Measurements from ENCODE around the gene MRPL20.
A peak's percentile ranks its signal among the peaks of the same experiment; 100 is the strongest.
"Not testable (repeated sequence)": the region's sequence is repeated elsewhere in the genome, so short reads cannot be mapped to it uniquely, and the experiment has no call there.

Gene MRPL20

GRCh38 chr1:1437904-1438376 is 30.8 kb upstream of the MRPL20 start:
- no peak for DNase-seq (ENCODE audit: low read depth in 2 of 2, low spot score in 1 of 2)

DNA sequence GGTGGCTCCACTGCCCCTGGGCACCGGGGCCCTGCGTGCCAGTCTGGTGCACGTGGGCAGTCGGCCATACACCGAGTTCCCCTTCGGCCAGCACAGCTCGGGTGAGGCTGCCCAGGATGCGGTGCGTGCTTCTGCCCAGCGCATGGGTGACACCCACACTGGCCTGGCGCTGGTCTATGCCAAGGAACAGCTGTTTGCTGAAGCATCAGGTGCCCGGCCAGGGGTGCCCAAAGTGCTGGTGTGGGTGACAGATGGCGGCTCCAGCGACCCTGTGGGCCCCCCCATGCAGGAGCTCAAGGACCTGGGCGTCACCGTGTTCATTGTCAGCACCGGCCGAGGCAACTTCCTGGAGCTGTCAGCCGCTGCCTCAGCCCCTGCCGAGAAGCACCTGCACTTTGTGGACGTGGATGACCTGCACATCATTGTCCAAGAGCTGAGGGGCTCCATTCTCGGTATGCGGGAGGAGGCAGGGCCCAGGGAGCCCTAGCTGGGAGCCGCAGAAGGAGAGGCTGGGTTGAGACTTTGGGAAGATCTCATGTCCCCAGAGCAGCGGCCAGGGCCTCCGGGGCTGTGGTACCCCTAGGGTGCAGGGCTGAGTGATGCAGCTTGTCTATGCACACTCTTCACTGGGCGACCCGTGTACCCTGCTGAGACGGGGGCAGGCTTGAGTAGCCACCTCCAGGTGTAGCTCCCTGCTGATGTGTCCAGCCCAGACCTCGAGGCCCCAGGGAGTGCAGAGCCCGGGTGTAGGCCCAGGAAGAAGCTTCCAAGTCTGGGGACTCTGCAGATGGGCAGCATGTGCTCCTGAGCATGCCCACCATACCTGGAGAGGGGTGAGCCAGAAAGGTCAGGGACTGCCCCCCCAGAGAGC is 30.2 kb upstream of the MRPL20 start:
- no peak for DNase-seq (ENCODE audit: low read depth in 2 of 2, low spot score in 1 of 2)

DNA sequence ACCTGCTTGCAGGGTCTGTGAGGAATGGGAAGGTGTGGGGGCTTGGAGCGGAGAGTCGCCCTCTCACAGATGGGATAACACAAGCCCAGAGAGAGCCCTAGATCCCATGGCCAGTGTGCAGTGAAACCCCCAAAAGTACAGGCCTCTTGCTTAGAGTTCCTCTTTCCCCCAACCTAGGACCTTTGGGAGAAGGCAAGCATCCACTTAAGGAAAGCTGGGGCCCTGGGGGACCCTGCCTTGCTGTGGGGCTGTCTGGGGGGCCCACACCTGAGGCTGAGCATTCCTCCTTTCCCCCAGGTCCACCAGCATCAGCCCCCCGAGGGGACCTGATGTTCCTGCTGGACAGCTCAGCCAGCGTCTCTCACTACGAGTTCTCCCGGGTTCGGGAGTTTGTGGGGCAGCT is 29.5 kb upstream of the MRPL20 start:
- no peak for DNase-seq (ENCODE audit: low read depth in 2 of 2, low spot score in 1 of 2)

DNA sequence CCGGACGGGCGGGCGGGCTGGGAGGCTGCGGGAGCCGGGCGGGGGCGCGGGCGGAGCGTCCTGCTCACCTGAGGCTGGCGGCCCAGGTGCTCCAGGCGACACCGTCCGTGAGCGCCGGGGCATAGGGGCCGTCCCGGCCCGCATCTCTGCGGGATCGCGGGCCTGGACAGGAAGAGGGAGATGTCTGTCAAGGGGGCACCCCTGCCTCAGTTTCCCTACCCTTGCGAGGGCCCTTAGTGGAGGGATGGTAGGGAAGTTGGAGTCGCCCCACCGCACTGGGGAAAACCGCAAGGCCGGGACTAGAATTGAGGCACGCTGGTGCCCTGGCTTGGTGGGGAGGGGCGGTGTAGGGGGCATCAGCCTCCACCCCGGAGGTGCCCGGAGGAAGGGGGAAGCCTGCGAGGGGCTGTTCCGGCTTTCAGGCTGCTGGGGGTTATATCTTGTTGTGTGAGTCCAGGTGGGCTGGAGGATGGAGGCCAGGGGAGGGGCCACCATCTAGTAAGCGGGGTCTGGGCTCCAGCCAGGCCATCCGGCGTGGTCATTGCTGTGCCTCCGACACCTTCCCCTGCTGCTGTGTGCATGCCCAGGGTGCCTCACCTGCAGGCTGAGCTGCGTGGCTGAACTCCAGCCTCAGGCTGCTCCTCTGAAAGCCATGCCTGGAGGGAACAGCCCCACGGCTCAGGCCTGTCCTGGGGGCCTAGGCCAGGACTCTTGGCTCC is 29.0 kb upstream of the MRPL20 start:
- no peak for DNase-seq (ENCODE audit: low read depth in 2 of 2, low spot score in 1 of 2)

GRCh38 chr1:1435106-1435903 is 28.2 kb upstream of the MRPL20 start, which contains the start of gene VWA1:
VWA1 (plus strand) TSS chr1:1435690; CDS start chr1:1435749, 59 bp downstream.
- peak; percentile 30 to 36 for DNase-seq (ENCODE audit: low read depth in 2 of 2, low spot score in 1 of 2)

DNA sequence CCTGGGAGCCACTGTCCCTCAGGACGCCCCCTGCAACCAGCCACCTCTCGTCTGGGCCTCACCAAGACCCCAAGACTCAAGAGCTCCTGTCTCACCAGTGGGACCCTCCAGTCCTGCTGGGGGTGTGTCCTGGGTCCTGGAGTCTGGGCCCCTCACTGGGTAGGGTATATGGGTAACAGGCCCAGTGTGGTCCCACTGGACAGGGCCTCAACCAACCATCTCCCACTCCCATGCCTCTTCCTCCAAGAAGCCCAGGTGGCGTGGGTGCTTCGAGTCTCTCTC is 27.7 kb upstream of the MRPL20 start:
- no peak for DNase-seq (ENCODE audit: low read depth in 2 of 2, low spot score in 1 of 2)

- no peak for DNase-seq (ENCODE audit: low read depth in 2 of 2, low spot score in 1 of 2)
Measured at GRCh38 chr1:1434131-1434823, 27.2 kb upstream of the MRPL20 start.

DNA sequence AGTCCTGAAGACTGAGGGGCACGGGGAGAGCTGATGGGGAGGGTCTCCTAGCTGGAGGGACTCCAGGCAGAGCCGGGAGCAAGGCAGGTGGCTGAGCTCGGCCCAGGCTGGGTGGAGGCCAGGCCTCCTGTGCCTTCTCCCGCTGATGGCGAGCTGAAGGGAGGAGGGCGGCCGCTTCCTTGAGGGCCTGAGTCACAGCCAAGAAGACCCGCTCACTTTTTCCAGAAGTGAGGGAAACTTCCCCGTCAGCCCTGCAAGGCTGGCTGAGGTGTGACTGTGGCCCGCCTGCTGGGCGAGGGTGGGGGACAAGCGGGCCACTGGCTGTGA is 26.7 kb upstream of the MRPL20 start:
- no peak for DNase-seq (ENCODE audit: low read depth in 2 of 2, low spot score in 1 of 2)

GRCh38 chr1:1432951-1433803 is 26.1 kb upstream of the MRPL20 start:
- no peak for DNase-seq (ENCODE audit: low read depth in 2 of 2, low spot score in 1 of 2)

DNA sequence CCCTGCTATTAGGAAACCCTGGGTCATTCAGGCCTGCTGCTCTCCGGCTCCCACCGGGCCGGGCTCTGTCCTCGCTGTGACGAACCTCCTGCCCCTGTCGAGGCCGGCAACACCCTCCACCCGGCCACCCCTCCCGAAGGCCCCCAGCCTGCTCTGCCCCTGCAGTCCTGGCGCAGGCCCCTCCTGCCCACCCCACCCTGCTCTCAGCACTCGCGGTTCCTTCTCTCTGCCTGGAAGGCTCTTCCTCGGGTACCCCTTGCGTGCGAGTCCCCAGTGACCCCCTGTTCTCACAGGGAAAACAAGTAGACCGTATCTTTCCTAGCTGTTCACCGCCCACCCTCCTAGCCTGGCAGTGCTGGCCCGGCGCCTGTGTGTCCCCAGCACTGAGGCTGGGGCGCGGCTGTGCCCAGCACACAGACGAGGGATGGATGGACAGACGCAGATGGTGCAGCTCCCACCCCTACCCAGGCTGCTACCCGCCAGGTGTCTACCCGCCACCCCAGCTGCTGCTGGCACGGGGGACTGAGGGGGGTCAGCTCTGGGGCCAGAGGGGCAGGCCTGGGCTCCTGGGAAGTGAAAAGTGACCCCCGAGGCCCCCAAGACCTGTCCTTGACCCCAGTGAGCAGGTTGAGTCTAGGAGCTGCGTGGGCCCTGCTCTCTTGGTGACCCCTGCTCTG is 25.3 kb upstream of the MRPL20 start:
- DNase-seq (ENCODE audit: low read depth in 2 of 2, low spot score in 1 of 2) = no peak

DNA sequence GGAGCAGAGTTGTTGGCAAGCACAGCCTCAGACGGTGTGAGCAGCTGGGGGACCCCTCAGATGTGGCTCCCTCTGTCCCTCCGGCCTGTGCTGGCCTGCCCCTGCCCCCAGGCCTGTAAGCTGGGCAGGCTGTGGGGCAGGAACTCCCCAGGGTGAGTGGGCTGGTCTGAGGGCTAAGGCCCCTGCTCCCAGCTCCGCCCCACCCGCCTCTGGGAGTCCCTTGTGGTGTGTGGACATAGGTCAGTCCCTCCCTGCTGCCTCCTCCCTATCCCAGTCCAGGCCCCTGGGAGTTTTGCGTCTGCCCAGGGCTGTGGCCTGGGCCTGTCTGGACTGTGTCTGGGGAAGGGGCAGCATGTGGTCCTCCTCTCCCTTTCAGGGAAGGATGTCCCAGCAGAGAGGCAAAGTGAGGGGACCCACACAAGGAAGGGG is 24.8 kb upstream of the MRPL20 start:
- DNase-seq (ENCODE audit: low read depth in 2 of 2, low spot score in 1 of 2) = no peak

DNA sequence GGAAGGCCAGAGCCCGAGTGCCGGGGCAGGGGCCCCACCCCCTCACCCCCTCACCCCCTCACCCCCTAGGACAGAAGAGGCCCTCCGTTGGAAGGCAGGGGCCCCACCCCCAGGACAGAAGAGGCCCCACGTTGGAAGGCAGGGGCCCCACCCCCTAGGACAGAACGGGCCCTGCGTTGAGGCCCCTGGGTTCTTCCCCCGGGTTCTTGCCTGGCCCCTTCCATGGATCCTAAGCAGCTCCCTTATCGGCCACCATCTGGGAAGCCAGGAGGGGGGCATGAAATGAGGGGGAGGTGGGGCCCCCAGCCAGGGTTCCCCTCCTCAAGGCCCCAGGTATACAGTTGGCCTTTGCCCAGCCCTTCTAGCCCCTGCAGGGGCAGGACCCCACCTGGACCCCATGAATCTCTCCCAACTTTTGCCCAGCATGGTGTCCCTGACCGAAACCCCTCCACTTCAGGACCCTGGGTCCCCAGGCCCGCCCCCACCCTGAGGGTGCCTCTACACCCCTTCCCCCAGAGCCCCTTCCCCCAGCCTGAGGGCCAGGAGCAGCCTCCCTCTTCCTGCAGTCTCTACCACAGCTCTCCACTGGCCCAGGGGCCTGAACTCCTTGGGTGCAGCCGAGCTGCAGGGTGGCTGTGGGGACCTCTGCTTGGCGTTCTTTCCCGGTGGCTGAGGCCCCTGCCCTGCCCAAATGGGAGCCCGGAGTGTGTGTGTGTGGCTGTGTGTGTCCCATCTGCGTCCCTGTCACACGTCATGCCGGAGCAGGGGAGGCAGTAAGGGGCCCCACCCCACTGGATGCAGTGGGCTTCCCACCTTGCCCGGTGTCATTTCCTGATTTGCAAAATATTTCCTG is 24.1 kb upstream of the MRPL20 start:
- no peak for DNase-seq (ENCODE audit: low read depth in 2 of 2, low spot score in 1 of 2)

GRCh38 chr1:1430114-1430982 is 23.3 kb upstream of the MRPL20 start:
- DNase-seq (ENCODE audit: low read depth in 2 of 2, low spot score in 1 of 2) = no peak

DNA sequence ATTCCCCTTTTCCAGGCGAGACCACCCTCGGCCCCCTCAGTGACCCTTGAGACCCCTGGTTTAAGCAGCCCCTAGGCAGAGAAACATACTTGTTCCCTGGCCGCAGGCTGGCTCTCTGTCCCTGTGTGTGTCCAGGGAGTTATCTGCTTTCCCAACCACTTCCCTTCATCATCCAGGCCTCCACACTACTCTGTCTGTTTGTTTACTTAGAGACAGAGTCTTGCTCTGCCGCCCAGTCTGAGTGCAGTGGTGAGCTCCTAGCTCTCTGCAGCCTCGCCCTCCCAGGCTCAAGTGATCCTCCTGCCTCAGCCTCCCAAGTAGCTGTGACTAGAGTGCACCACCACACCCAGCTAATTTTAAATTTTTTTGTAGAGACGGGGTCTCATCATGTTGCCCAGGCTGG is 22.6 kb upstream of the MRPL20 start:
- no peak for DNase-seq (ENCODE audit: low read depth in 2 of 2, low spot score in 1 of 2)

- not testable (repeated sequence) for DNase-seq (ENCODE audit: low read depth in 2 of 2, low spot score in 1 of 2)
Measured at GRCh38 chr1:1428967-1429366, 21.9 kb upstream of the MRPL20 start.

DNA sequence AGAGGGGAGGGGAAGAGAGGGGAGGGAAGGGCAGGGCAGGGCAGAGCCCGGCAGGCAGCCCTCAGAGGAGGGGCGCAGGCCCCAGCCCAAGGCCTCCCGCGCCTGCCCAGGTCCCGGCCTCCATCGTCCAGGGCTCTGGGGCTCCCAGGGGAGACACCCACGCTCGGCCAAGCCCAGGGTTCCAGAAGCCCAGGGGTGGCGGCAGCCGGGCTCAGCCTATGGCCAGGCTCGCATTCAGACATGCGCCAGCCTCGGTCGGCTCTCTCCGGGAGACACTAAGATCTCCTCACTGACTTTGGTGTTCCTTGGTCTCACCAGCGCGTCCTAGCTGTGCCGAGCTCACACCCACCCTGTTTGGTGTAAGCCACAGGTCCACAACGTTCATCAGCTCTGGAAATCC is 21.1 kb upstream of the MRPL20 start:
- no peak for DNase-seq (ENCODE audit: low read depth in 2 of 2, low spot score in 1 of 2)

GRCh38 chr1:1427820-1428148 is 20.7 kb upstream of the MRPL20 start:
- no peak for DNase-seq (ENCODE audit: low read depth in 2 of 2, low spot score in 1 of 2)

Measured in stimulated activated CD8-positive, alpha-beta memory T cell treated with anti-CD3 and anti-CD28 coated beads, Interleukin-4, amount 100 ng/mL, for 1 hour (primary cell).